ENCODE results near the gene SNAP91. TPM values are rescaled to one million over a fixed set of nuclear protein-coding genes. Genes with fewer than 3 reads are reported as not detected.

The SNAP91 gene
- total RNA-seq, 1 experiment from 2014 or later: not detected

- ChIA-PET CTCF (interaction anchor here (1.0 to 4.8 kb wide), 2 partner anchors 46 to 93 kb away, joined by 3 to 61 read pairs; no protein-coding TSS in a partner anchor), POLR2A (no interaction called here)
- Mint-ChIP-seq H3K27ac (ENCODE audit: unreplicated experiment) (peak overlapping the region; percentile 90), H3K27me3 (ENCODE audit: insufficient read depth, unreplicated experiment) (no peaks in the 10 kb centered on the region), H3K9me3 (ENCODE audit: unreplicated experiment) (no peaks in the 10 kb centered on the region), H3K4me3 (ENCODE audit: unreplicated experiment) (peak overlapping the region; percentile 84), H3K4me1 (ENCODE audit: low read depth, unreplicated experiment) (peaks cover 28% of the 10 kb centered on the region), H3K36me3 (ENCODE audit: insufficient read depth, unreplicated experiment) (peaks cover 22% of the 10 kb centered on the region)
- Histone ChIP-seq H3K9me3 (no peaks in the 10 kb centered on the region), H3K36me3 (ENCODE audit: control insufficient read depth, insufficient read depth, low read length) (no peaks in the 10 kb centered on the region), H3K4me3 (ENCODE audit: low read depth, low read length) (peak overlapping the region; percentile 43; the same call in 1 of the 2 replicates), H3K27me3 (replicated peaks; ENCODE audit: control insufficient read depth, insufficient read depth, low read length) (no peaks in the 10 kb centered on the region), H3K4me1 (peaks cover 19% of the 10 kb centered on the region)
- no TSS peak for BruUV-seq (replicated peaks)
- DNase-seq: no peak
- intact Hi-C loops (cut with micrococcal nuclease; ENCODE audit: unreplicated experiment): loop anchor here (5.0 to 10.0 kb wide), 3 partner anchors 159 to 316 kb away; partner anchors contain the start of genes PGM3 and RWDD2A
- TF ChIP-seq CTCF (IDR thresholded peaks at IDR 0.05; ENCODE audit: insufficient read depth in 1 of 2, low read depth in 1 of 2, low read length in 1 of 2, severe bottlenecking in 1 of 2, unreplicated experiment in 1 of 2): no peak
These were observed 197.6 kb downstream of the SNAP91 start for GRCh38 chr6:83511266-83511665.

GRCh38 chr6:83510791-83511190, 198.1 kb downstream of the SNAP91 start:
- no peaks in the 10 kb centered on the region for H3K9me3 Mint-ChIP-seq (ENCODE audit: unreplicated experiment)
- H3K36me3 Mint-ChIP-seq (ENCODE audit: insufficient read depth, unreplicated experiment): peaks cover 18% of the 10 kb centered on the region
- Histone ChIP-seq H3K36me3 (ENCODE audit: control insufficient read depth, insufficient read depth, low read length) (no peaks in the 10 kb centered on the region), H3K4me3 (ENCODE audit: low read depth, low read length) (no peak overlapping the region), H3K4me1 (peaks cover 19% of the 10 kb centered on the region), H3K9me3 (no peaks in the 10 kb centered on the region), H3K27me3 (replicated peaks; ENCODE audit: control insufficient read depth, insufficient read depth, low read length) (no peaks in the 10 kb centered on the region)
- TF ChIP-seq CTCF (IDR thresholded peaks at IDR 0.05; ENCODE audit: insufficient read depth in 1 of 2, low read depth in 1 of 2, low read length in 1 of 2, severe bottlenecking in 1 of 2, unreplicated experiment in 1 of 2): no peak
- no peak overlapping the region for H3K27ac Mint-ChIP-seq (ENCODE audit: unreplicated experiment)
- intact Hi-C loops (cut with micrococcal nuclease; ENCODE audit: unreplicated experiment): loop anchor here (5.0 to 10.0 kb wide), 3 partner anchors 158 to 316 kb away; partner anchors contain the start of genes PGM3 and RWDD2A
- H3K4me3 Mint-ChIP-seq (ENCODE audit: unreplicated experiment): peak overlapping the region; percentile 84
- H3K4me1 Mint-ChIP-seq (ENCODE audit: low read depth, unreplicated experiment): peaks cover 29% of the 10 kb centered on the region
- DNase-seq: no peak
- ChIA-PET POLR2A (no interaction called here), CTCF (interaction anchor here (1.0 to 4.8 kb wide), 2 partner anchors 46 to 92 kb away, joined by 3 to 61 read pairs; no protein-coding TSS in a partner anchor)
- H3K27me3 Mint-ChIP-seq (ENCODE audit: insufficient read depth, unreplicated experiment): no peaks in the 10 kb centered on the region
- BruUV-seq (replicated peaks): no TSS peak

GRCh38 chr6:83509441-83509840, 199.5 kb downstream of the SNAP91 start:
- ChIA-PET POLR2A (no interaction called here), CTCF (interaction anchor here (0.6 kb wide), 1 partner anchor 38 kb away, joined by 3 read pairs; no protein-coding TSS in a partner anchor)
- H3K4me1 Mint-ChIP-seq (ENCODE audit: low read depth, unreplicated experiment): peaks cover 22% of the 10 kb centered on the region
- peaks cover 14% of the 10 kb centered on the region for H3K36me3 Mint-ChIP-seq (ENCODE audit: insufficient read depth, unreplicated experiment)
- DNase-seq: no peak
- Histone ChIP-seq H3K4me1 (peaks cover 15% of the 10 kb centered on the region), H3K27me3 (replicated peaks; ENCODE audit: control insufficient read depth, insufficient read depth, low read length) (no peaks in the 10 kb centered on the region), H3K36me3 (ENCODE audit: control insufficient read depth, insufficient read depth, low read length) (no peaks in the 10 kb centered on the region), H3K9me3 (no peaks in the 10 kb centered on the region), H3K4me3 (ENCODE audit: low read depth, low read length) (no peak overlapping the region)
- H3K27ac Mint-ChIP-seq (ENCODE audit: unreplicated experiment): no peak overlapping the region
- BruUV-seq (replicated peaks): no TSS peak
- H3K4me3 Mint-ChIP-seq (ENCODE audit: unreplicated experiment): no peak overlapping the region
- intact Hi-C loops (cut with micrococcal nuclease; ENCODE audit: unreplicated experiment): no loop called here
- H3K9me3 Mint-ChIP-seq (ENCODE audit: unreplicated experiment): no peaks in the 10 kb centered on the region
- H3K27me3 Mint-ChIP-seq (ENCODE audit: insufficient read depth, unreplicated experiment): no peaks in the 10 kb centered on the region
- no peak for TF ChIP-seq CTCF (IDR thresholded peaks at IDR 0.05; ENCODE audit: insufficient read depth in 1 of 2, low read depth in 1 of 2, low read length in 1 of 2, severe bottlenecking in 1 of 2, unreplicated experiment in 1 of 2)
